GM12892 (cell line): ENCODE results near the gene SLC10A3.

Source experiments
- POLR2A ChIP-seq: IDR thresholded peaks from 2 replicates; pipeline ENCODE4 v1.6.1; 2011; ENCODE audit warnings: low read depth, low read length, control low read depth
- POLR2AphosphoS5 ChIP-seq: IDR thresholded peaks from 2 replicates; pipeline ENCODE4 v1.6.1; 2011; ENCODE audit warnings: low read depth, low read length, control low read depth

DNA sequence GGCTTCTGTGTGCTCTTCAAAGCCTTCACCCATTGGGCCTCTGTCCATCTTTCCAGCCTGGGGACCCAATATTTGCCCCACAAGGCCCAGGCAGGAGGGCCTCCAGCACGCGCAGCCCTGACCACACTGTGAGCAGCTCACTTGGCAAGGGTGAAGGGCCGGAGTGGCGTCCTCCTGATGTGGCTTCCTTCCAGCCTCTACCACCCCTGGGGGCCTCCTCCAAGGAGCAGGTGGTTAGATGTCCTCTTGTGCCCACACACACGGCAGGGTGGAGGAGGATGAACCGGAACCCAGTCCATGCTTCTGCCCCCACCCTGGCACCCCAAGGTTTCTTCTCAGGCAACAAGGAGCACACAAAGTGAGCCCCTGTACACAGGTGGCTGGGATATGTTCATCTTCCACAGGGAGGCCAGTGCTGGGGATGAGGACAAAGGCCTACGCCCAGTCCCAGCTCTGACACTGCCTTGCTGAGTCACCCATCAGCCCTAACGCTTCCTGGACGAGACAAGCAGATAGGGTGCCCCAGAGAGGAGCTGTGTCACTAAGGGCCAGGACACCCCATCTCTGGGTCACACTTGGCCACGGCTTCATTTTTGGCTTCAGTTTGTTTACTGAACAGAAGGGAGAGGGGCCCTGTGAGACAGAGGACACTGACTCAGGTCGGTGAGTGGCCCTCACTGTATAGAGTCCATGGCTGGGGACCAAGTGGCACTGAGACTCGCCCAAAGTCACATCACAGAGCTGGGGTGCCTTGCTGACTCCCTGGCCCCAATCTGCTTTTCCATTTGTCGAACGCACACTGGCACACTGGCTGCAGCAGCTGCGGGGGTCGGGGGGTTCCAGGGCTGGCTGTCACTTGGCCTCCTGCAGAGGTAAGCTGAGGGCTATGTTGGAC is 5.9 kb downstream of the SLC10A3 start:
- TF ChIP-seq POLR2A (no peak), POLR2AphosphoS5 (no peak)
